Measurements from ENCODE around the gene ASXL3. TPM values are rescaled to one million over a fixed set of nuclear protein-coding genes. Genes with fewer than 3 reads are reported as not detected.
A peak's percentile ranks its signal among the peaks of the same experiment; 100 is the strongest.

Gene ASXL3
- total RNA-seq, 1 donor from 2014 or later: 8.2 TPM

GRCh38 chr18:33751613-33752221, 173.7 kb downstream of the ASXL3 start:
- Histone ChIP-seq H3K27me3 (ENCODE audit: insufficient read depth, low read length) (no peaks in the 10 kb centered on the region), H3K27ac (ENCODE audit: low read depth, low read length) (no peak overlapping the region), H3K4me1 (ENCODE audit: insufficient read depth, low read length) (peaks cover 16% of the 10 kb centered on the region), H3K4me2 (ENCODE audit: low read length) (no peak overlapping the region), H3K9ac (ENCODE audit: low read length) (no peak overlapping the region), H3K36me3 (ENCODE audit: insufficient read depth, low read length) (no peaks in the 10 kb centered on the region), H3K4me3 (ENCODE audit: insufficient read depth, low read depth, low read length) (no peak overlapping the region), H3K9me3 (ENCODE audit: insufficient read depth, low read depth, low read length) (no peaks in the 10 kb centered on the region), H2AFZ (ENCODE audit: low read depth, low read length) (no peak overlapping the region), H4K20me1 (ENCODE audit: insufficient read depth, low read length) (no peaks in the 10 kb centered on the region), H3K79me2 (ENCODE audit: insufficient read depth, low read length) (no peaks in the 10 kb centered on the region)
- H3K4me1 Mint-ChIP-seq (ENCODE audit: low read depth, unreplicated experiment): peaks cover 11% of the 10 kb centered on the region
- FAIRE-seq: no peak
- H3K9me3 Mint-ChIP-seq (ENCODE audit: unreplicated experiment): no peaks in the 10 kb centered on the region
- TF ChIP-seq, protein P1, sequence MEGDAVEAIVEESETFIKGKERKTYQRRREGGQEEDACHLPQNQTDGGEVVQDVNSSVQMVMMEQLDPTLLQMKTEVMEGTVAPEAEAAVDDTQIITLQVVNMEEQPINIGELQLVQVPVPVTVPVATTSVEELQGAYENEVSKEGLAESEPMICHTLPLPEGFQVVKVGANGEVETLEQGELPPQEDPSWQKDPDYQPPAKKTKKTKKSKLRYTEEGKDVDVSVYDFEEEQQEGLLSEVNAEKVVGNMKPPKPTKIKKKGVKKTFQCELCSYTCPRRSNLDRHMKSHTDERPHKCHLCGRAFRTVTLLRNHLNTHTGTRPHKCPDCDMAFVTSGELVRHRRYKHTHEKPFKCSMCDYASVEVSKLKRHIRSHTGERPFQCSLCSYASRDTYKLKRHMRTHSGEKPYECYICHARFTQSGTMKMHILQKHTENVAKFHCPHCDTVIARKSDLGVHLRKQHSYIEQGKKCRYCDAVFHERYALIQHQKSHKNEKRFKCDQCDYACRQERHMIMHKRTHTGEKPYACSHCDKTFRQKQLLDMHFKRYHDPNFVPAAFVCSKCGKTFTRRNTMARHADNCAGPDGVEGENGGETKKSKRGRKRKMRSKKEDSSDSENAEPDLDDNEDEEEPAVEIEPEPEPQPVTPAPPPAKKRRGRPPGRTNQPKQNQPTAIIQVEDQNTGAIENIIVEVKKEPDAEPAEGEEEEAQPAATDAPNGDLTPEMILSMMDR (IDR thresholded peaks at IDR 0.05; ENCODE audit: insufficient read depth, low read depth, low read length): peak; percentile 60
- no peak for TF ChIP-seq EZH2 (IDR thresholded peaks at IDR 0.05; ENCODE audit: insufficient read depth, low read length)
- no peaks in the 10 kb centered on the region for H3K27me3 Mint-ChIP-seq (ENCODE audit: low read depth, unreplicated experiment)
- H3K27ac Mint-ChIP-seq (ENCODE audit: unreplicated experiment): no peak overlapping the region
- H3K36me3 Mint-ChIP-seq (ENCODE audit: low read depth, unreplicated experiment): no peaks in the 10 kb centered on the region
- DNase-seq (ENCODE audit: low read depth): no peak
- no peak overlapping the region for H3K4me3 Mint-ChIP-seq (ENCODE audit: unreplicated experiment)

- Mint-ChIP-seq H3K36me3 (ENCODE audit: low read depth, unreplicated experiment) (no peaks in the 10 kb centered on the region), H3K4me3 (ENCODE audit: unreplicated experiment) (no peak overlapping the region), H3K27me3 (ENCODE audit: low read depth, unreplicated experiment) (no peaks in the 10 kb centered on the region), H3K4me1 (ENCODE audit: low read depth, unreplicated experiment) (peaks cover 20% of the 10 kb centered on the region), H3K9me3 (ENCODE audit: unreplicated experiment) (no peaks in the 10 kb centered on the region), H3K27ac (ENCODE audit: unreplicated experiment) (peak overlapping the region; percentile 47)
- DNase-seq (ENCODE audit: low read depth): no peak
- Histone ChIP-seq H3K4me2 (ENCODE audit: low read length) (peak overlapping the region; percentile 3), H3K36me3 (ENCODE audit: insufficient read depth, low read length) (no peaks in the 10 kb centered on the region), H3K79me2 (ENCODE audit: insufficient read depth, low read length) (no peaks in the 10 kb centered on the region), H3K27ac (ENCODE audit: low read depth, low read length) (peak overlapping the region; percentile 42), H3K4me1 (ENCODE audit: insufficient read depth, low read length) (peaks cover 19% of the 10 kb centered on the region), H3K9me3 (ENCODE audit: insufficient read depth, low read depth, low read length) (no peaks in the 10 kb centered on the region), H3K27me3 (ENCODE audit: insufficient read depth, low read length) (no peaks in the 10 kb centered on the region), H4K20me1 (ENCODE audit: insufficient read depth, low read length) (no peaks in the 10 kb centered on the region), H2AFZ (ENCODE audit: low read depth, low read length) (no peak overlapping the region), H3K9ac (ENCODE audit: low read length) (no peak overlapping the region), H3K4me3 (ENCODE audit: insufficient read depth, low read depth, low read length) (no peak overlapping the region)
- no peak for FAIRE-seq
- TF ChIP-seq EZH2 (IDR thresholded peaks at IDR 0.05; ENCODE audit: insufficient read depth, low read length): no peak
Observed at GRCh38 chr18:33755391-33755790, 177.4 kb downstream of the ASXL3 start.

DNA sequence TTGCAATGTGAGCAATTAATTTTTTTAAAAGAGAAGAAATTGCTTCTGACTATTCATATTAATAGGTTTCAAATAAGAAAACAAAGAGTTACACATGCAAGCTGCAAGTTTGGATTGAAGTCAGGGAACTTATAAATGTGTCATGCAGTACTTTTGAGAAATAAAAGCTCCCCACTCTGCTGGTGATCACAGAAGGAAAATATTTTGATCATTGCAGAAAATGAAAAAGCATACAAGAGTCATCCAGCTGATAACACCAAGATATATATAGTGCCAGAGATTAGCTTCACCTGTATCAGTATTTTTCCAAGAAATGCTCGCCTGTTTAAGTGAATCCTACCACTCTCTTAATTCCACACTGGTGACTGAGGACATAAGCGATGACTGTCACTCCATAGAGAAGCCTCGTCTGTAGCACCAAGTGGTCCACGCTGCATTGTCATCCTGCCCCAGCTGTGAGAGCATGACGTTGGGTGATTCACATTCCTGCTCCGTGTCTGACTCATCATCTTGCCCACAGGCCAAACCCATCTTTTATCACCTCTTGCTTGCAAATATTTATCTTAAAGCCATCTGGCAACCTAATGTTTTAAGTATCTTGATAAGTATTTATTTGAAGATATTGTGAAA, 178.0 kb downstream of the ASXL3 start:
- no peaks in the 10 kb centered on the region for H3K36me3 Mint-ChIP-seq (ENCODE audit: low read depth, unreplicated experiment)
- H3K9ac ChIP-seq (ENCODE audit: low read length): peak overlapping the region; percentile 35
- peak overlapping the region; percentile 74 for H3K27ac ChIP-seq (ENCODE audit: low read depth, low read length)
- no peak overlapping the region for H3K4me3 ChIP-seq (ENCODE audit: insufficient read depth, low read depth, low read length)
- H3K27ac Mint-ChIP-seq (ENCODE audit: unreplicated experiment): peak overlapping the region; percentile 94
- no peak overlapping the region for H3K4me3 Mint-ChIP-seq (ENCODE audit: unreplicated experiment)
- no peaks in the 10 kb centered on the region for H3K79me2 ChIP-seq (ENCODE audit: insufficient read depth, low read length)
- no peaks in the 10 kb centered on the region for H3K27me3 Mint-ChIP-seq (ENCODE audit: low read depth, unreplicated experiment)
- FAIRE-seq (peak; percentile 88), DNase-seq (ENCODE audit: low read depth) (peak; percentile 94)
- TF ChIP-seq, protein P1 (IDR thresholded peaks at IDR 0.05; ENCODE audit: insufficient read depth, low read depth, low read length): no peak
- TF ChIP-seq EZH2 (IDR thresholded peaks at IDR 0.05; ENCODE audit: insufficient read depth, low read length): no peak
- peaks cover 18% of the 10 kb centered on the region for H3K4me1 Mint-ChIP-seq (ENCODE audit: low read depth, unreplicated experiment)
- H4K20me1 ChIP-seq (ENCODE audit: insufficient read depth, low read length): no peaks in the 10 kb centered on the region
- peaks cover 19% of the 10 kb centered on the region for H3K4me1 ChIP-seq (ENCODE audit: insufficient read depth, low read length)
- H3K36me3 ChIP-seq (ENCODE audit: insufficient read depth, low read length): no peaks in the 10 kb centered on the region
- H3K9me3 Mint-ChIP-seq (ENCODE audit: unreplicated experiment): no peaks in the 10 kb centered on the region
- no peaks in the 10 kb centered on the region for H3K27me3 ChIP-seq (ENCODE audit: insufficient read depth, low read length)
- peak overlapping the region; percentile 35 for H2AFZ ChIP-seq (ENCODE audit: low read depth, low read length)
- peak overlapping the region; percentile 76 for H3K4me2 ChIP-seq (ENCODE audit: low read length)
- H3K9me3 ChIP-seq (ENCODE audit: insufficient read depth, low read depth, low read length): no peaks in the 10 kb centered on the region
